Chondrocyte (in vitro differentiated cells): ENCODE results near the gene DIP2C. TPM values are rescaled to one million over a fixed set of nuclear protein-coding genes. Genes with fewer than 3 reads are reported as not detected.

Experiments used
- DNase-seq: peaks from one replicate; pipeline ENCODE4 v3.0.0; 2021; ENCODE audit warnings: mixed read lengths, low spot score
- H3K27ac Mint-ChIP-seq: one replicate; pipeline ENCODE4 v1.8.0; 2021; ENCODE audit warnings: mild to moderate bottlenecking, moderate library complexity, mixed read lengths; ENCODE audit not compliant: unreplicated experiment
- H3K27me3 Mint-ChIP-seq: 2 replicates; pipeline ENCODE4 v1.8.0; 2021; ENCODE audit warnings: low read depth, mixed read lengths
- H3K36me3 Mint-ChIP-seq: 2 replicates; pipeline ENCODE4 v1.8.0; 2021; ENCODE audit warnings: low read depth, mixed read lengths
- H3K4me1 Mint-ChIP-seq: 2 replicates; pipeline ENCODE4 v1.8.0; 2021; ENCODE audit warnings: low read depth, mild to moderate bottlenecking, mixed read lengths
- H3K4me3 Mint-ChIP-seq: one replicate; pipeline ENCODE4 v1.8.0; 2021; ENCODE audit warnings: mild to moderate bottlenecking, moderate library complexity, mixed read lengths; ENCODE audit not compliant: unreplicated experiment
- H3K9me3 Mint-ChIP-seq: 2 replicates; pipeline ENCODE4 v1.8.0; 2021; ENCODE audit warnings: low read depth, mixed read lengths
- total RNA-seq: library from RNA; stranded (reverse); gene quantifications from 3 replicates; pipeline ENCODE4 v1.2.1, GENCODE V29; 2021
- TF ChIP-seq, protein P1 (sequence below): fragments of 200-600 bp; sonication (generic); IDR thresholded peaks from 2 replicates; pipeline ENCODE4 v1.5.0; 2021; ENCODE audit warnings: antibody characterized with exemption, mild to moderate bottlenecking, moderate library complexity

DIP2C gene
- total RNA-seq, 1 donor from 2014 or later: 47.9 TPM

DNA sequence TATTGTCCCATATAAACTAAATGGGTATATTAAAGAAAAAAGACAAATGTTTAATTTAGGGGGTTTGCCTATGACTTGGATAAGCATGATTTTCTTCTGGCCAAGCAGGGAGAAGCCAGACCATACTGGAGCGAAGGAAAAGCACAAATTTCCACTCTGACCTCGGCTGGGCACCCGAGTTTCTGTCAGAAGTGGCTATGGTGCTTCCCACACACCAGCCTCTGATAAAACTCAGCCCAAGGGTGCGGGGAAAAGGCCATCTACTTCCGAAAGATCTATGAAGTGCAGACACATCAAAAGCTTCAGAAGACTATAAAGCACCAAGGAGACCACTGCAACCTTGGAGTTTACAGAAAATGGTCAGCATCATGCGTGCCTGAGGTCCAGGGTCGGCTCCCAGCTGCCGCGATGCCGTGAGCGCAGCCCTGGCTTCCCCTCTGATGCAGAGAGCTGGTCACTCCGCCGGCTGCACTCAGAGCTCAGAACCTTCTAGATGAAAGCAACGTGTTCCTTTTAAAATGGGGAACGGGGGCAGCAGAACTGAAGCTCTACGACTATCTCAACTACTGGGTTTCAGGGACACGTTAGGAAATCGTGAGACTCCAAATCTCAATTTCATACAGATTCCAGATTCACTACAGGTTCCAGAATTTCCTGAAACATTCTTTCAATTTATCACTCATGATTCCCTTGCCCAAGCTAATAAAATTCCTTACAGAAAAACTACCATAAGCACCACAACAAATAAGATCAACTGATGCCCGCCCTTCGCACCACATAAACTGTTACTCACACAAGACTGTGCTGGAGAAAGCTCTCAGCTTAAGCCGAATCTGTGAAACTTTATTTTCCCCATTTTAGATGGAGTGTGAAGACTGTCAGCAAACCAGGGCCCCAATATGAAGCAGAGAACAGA lies 84.5 kb downstream of the DIP2C start:
- no peak overlapping the region for H3K4me3 Mint-ChIP-seq
- no peak for DNase-seq
- H3K9me3 Mint-ChIP-seq: no peaks in the 10 kb centered on the region
- no peaks in the 10 kb centered on the region for H3K36me3 Mint-ChIP-seq
- TF ChIP-seq, protein P1, sequence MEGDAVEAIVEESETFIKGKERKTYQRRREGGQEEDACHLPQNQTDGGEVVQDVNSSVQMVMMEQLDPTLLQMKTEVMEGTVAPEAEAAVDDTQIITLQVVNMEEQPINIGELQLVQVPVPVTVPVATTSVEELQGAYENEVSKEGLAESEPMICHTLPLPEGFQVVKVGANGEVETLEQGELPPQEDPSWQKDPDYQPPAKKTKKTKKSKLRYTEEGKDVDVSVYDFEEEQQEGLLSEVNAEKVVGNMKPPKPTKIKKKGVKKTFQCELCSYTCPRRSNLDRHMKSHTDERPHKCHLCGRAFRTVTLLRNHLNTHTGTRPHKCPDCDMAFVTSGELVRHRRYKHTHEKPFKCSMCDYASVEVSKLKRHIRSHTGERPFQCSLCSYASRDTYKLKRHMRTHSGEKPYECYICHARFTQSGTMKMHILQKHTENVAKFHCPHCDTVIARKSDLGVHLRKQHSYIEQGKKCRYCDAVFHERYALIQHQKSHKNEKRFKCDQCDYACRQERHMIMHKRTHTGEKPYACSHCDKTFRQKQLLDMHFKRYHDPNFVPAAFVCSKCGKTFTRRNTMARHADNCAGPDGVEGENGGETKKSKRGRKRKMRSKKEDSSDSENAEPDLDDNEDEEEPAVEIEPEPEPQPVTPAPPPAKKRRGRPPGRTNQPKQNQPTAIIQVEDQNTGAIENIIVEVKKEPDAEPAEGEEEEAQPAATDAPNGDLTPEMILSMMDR: no peak
- H3K27me3 Mint-ChIP-seq: no peaks in the 10 kb centered on the region
- peaks cover 72% of the 10 kb centered on the region for H3K4me1 Mint-ChIP-seq
- no peak overlapping the region for H3K27ac Mint-ChIP-seq

- no peaks in the 10 kb centered on the region for H3K27me3 Mint-ChIP-seq
- H3K9me3 Mint-ChIP-seq: no peaks in the 10 kb centered on the region
- peaks cover 72% of the 10 kb centered on the region for H3K4me1 Mint-ChIP-seq
- no peak overlapping the region for H3K4me3 Mint-ChIP-seq
- no peak for DNase-seq
- no peaks in the 10 kb centered on the region for H3K36me3 Mint-ChIP-seq
- no peak overlapping the region for H3K27ac Mint-ChIP-seq
- TF ChIP-seq, protein P1: no peak
Observed at GRCh38 chr10:603745-604144, 85.7 kb downstream of the DIP2C start.

- Mint-ChIP-seq H3K4me1 (peaks cover 78% of the 10 kb centered on the region), H3K36me3 (no peaks in the 10 kb centered on the region), H3K9me3 (no peaks in the 10 kb centered on the region), H3K27me3 (no peaks in the 10 kb centered on the region), H3K27ac (peak overlapping the region; percentile 85), H3K4me3 (no peak overlapping the region)
- TF ChIP-seq, protein P1: no peak
- no peak for DNase-seq
Observed at GRCh38 chr10:602391-603005, 87.0 kb downstream of the DIP2C start.

- DNase-seq: no peak
- Mint-ChIP-seq H3K27me3 (no peaks in the 10 kb centered on the region), H3K9me3 (no peaks in the 10 kb centered on the region), H3K36me3 (no peaks in the 10 kb centered on the region), H3K27ac (peak overlapping the region; percentile 85), H3K4me3 (peak overlapping the region; percentile 38), H3K4me1 (peaks cover 73% of the 10 kb centered on the region)
- TF ChIP-seq, protein P1: no peak
Observed at GRCh38 chr10:601660-601963, 87.9 kb downstream of the DIP2C start.

DNA sequence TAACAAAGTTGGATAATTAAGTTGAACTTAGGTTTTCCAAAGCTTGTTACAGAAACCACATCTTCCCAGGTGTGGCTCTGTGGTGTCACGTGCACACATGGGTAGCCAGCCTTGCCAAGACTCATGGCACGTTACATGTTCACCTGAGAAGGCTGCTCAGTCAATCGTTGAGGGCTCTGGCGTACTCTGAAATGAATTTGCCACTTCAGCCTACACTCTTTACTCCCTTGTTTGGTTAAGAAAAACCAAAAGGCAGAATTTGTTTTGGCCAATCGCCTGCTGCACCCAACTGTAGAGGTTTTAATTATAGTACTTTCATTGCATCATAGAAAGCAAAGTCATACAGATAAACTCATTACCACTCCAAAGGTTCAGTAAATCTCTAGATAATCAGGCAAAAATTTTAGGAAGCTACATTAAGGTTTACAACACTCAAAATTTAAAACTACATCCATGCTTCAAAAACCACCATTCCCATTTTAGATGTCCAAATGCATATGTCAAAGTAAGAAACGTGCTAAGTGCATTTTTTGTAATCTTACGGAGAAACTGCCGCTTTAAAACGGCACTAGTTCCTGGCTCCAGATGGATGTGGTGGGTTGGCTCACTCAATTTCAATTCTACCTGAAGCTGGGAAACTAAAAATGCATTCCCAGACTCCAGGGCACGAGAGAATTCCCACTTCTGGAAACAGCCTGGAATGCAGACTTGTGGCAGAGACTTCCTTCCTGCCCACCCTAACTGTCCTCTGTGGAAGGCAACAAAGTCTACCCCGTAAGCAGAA lies 88.4 kb downstream of the DIP2C start:
- no peaks in the 10 kb centered on the region for H3K36me3 Mint-ChIP-seq
- H3K27me3 Mint-ChIP-seq: no peaks in the 10 kb centered on the region
- peaks cover 70% of the 10 kb centered on the region for H3K4me1 Mint-ChIP-seq
- DNase-seq: no peak
- H3K9me3 Mint-ChIP-seq: no peaks in the 10 kb centered on the region
- TF ChIP-seq, protein P1: no peak
- H3K27ac Mint-ChIP-seq: peak overlapping the region; percentile 85
- H3K4me3 Mint-ChIP-seq: peak overlapping the region; percentile 38
